GM12878 (cell line): Measurements from ENCODE around the gene ARHGEF37. TPM values are rescaled to one million over a fixed set of nuclear protein-coding genes. Genes with fewer than 3 reads are reported as not detected.
A peak's percentile ranks its signal among the peaks of the same experiment; 100 is the strongest.

Source experiments
- ATAC-seq: fragments of 200-7000 bp; cut with Tn5 transposase; 3 replicates; pipeline ENCODE4 v1.9.1; 2020; ENCODE audit warnings: mild to moderate bottlenecking, moderate library complexity
- BruUV-seq: library from RNA; stranded (reverse); fragments of 400-500 nt; replicated peaks from 2 replicates; lab custom pipeline; 2021; lab: Mats Ljungman, UMichigan
- CTCF ChIA-PET: fragments of 300-600 bp; sonication (Branson Sonifier 250); formaldehyde crosslinking; extraction: SDS; loops from one replicate; lab custom pipeline; 2021; ENCODE audit warnings: inconsistent platforms; lab: Yijun Ruan, JAX
- POLR2A ChIA-PET: fragments of 350-600 bp; formaldehyde crosslinking; extraction: SDS; loops from one replicate; lab custom pipeline; 2021; ENCODE audit warnings: inconsistent platforms; lab: Charles Lee
- RAD21 ChIA-PET: fragments of 300-600 bp; sonication (Branson Sonifier 250); formaldehyde crosslinking; loops from one replicate; lab custom pipeline; 2023; ENCODE audit warnings: antibody characterized with exemption; ENCODE audit not compliant: unreplicated experiment; lab: Charles Lee
- SMC1A ChIA-PET: fragments of 300-600 bp; sonication (Branson Sonifier 250); formaldehyde crosslinking; loops from one replicate; lab custom pipeline; 2023; ENCODE audit not compliant: unreplicated experiment, uncharacterized antibody; lab: Charles Lee
- DNase-seq: peaks from one replicate; pipeline ENCODE4 v3.0.0-alpha.2; 2011; ENCODE audit warnings: low read depth, low spot score
- FAIRE-seq: peaks from 3 replicates; lab custom pipeline; 2011; peaks lifted over from hg19 to GRCh38; lab: Jason Lieb, UNC
- H2AFZ ChIP-seq: 2 replicates; pipeline ENCODE4 v1.6.0; 2011; ENCODE audit warnings: low read depth, low read length, control low read depth; ENCODE audit not compliant: control insufficient read depth
- H3K27ac ChIP-seq: 2 replicates; pipeline ENCODE4 v1.5.1; 2011; ENCODE audit warnings: control low read depth; ENCODE audit not compliant: control insufficient read depth, insufficient read depth
- H3K27me3 ChIP-seq, 2 experiments: replicated peaks in 1 of 2; 2 replicates each; pipeline versions ENCODE4 v1.6.0 to v1.6.1; 2011; ENCODE audit warnings: low read length in 1 of 2; ENCODE audit not compliant: control insufficient read depth in 2 of 2, insufficient read depth in 2 of 2
- H3K36me3 ChIP-seq, 2 experiments: 2 replicates each; pipeline ENCODE4 v1.5.1; 2011; ENCODE audit warnings: low read length in 1 of 2; ENCODE audit not compliant: control insufficient read depth in 2 of 2, insufficient read depth in 2 of 2
- H3K4me1 ChIP-seq: 2 replicates; pipeline ENCODE4 v1.6.1; 2011; ENCODE audit warnings: mild to moderate bottlenecking, low read length, moderate library complexity, mixed read lengths; ENCODE audit not compliant: control insufficient read depth, insufficient read depth
- H3K4me2 ChIP-seq: 2 replicates; pipeline ENCODE4 v1.6.0; 2011; ENCODE audit warnings: control low read depth; ENCODE audit not compliant: control insufficient read depth, insufficient read depth
- H3K4me3 ChIP-seq: fragments of 200-600 bp; sonication (generic); 2 replicates; pipeline ENCODE4 v1.5.1; 2016
- H3K79me2 ChIP-seq: 2 replicates; pipeline ENCODE4 v1.6.0; 2011; ENCODE audit warnings: low read length; ENCODE audit not compliant: control insufficient read depth, insufficient read depth
- H3K9ac ChIP-seq: 2 replicates; pipeline ENCODE4 v1.8.0; 2011; ENCODE audit warnings: low read length, control low read depth, mixed read lengths; ENCODE audit not compliant: control insufficient read depth, insufficient read depth
- H3K9me3 ChIP-seq: replicated peaks from 3 replicates; pipeline ENCODE4 v1.5.1; 2011; ENCODE audit warnings: mild to moderate bottlenecking, low read length; ENCODE audit not compliant: control insufficient read depth, insufficient read depth
- H4K20me1 ChIP-seq: 2 replicates; pipeline ENCODE4 v1.6.0; 2011; ENCODE audit not compliant: control insufficient read depth, insufficient read depth
- BACH1 ChIP-seq: fragments of 450-650 bp; IDR thresholded peaks from 2 replicates; pipeline ENCODE4 v1.6.1; 2017; ENCODE audit warnings: mild to moderate bottlenecking, borderline replicate concordance
- EED ChIP-seq: sonication (generic); IDR thresholded peaks from 2 replicates; pipeline ENCODE4 v1.6.1; 2016; ENCODE audit warnings: antibody characterized with exemption, low read depth
- HDAC6 ChIP-seq: fragments of 200-600 bp; sonication (generic); IDR thresholded peaks from one replicate; pipeline ENCODE4 v1.8.0; 2017; ENCODE audit warnings: antibody characterized with exemption; ENCODE audit not compliant: unreplicated experiment
- IKZF1 ChIP-seq: fragments of 450-650 bp; conservative IDR thresholded peaks from 2 replicates; pipeline ENCODE4 v1.6.1; 2017; ENCODE audit warnings: antibody characterized with exemption, mild to moderate bottlenecking
- KLF5 ChIP-seq: fragments of 450-650 bp; IDR thresholded peaks from 2 replicates; pipeline ENCODE4 v1.6.1; 2014; ENCODE audit warnings: mild to moderate bottlenecking; ENCODE audit not compliant: partially characterized antibody
- NFIC ChIP-seq: IDR thresholded peaks from 2 replicates; pipeline ENCODE4 v1.6.1; 2012; ENCODE audit warnings: low read depth, mild to moderate bottlenecking, inconsistent platforms, low read length, moderate library complexity
- NR2C1 ChIP-seq: fragments of 450-650 bp; IDR thresholded peaks from 2 replicates; pipeline ENCODE4 v1.6.1; 2017; ENCODE audit warnings: antibody characterized with exemption, mild to moderate bottlenecking, moderate library complexity
- NRF1 ChIP-seq: conservative IDR thresholded peaks from 2 replicates; pipeline ENCODE4 v1.6.1; 2011; ENCODE audit warnings: mild to moderate bottlenecking, low read depth, low read length, improper control_type of control experiment
- RAD51 ChIP-seq: fragments of 450-650 bp; IDR thresholded peaks from 2 replicates; pipeline ENCODE4 v1.6.1; 2016; ENCODE audit warnings: moderate library complexity, mild to moderate bottlenecking, inconsistent platforms
- SMAD5 ChIP-seq: IDR thresholded peaks from 2 replicates; pipeline ENCODE4 v1.6.1; 2016; ENCODE audit warnings: antibody characterized with exemption, low read depth
- SREBF1 ChIP-seq: IDR thresholded peaks from 2 replicates; pipeline ENCODE4 v1.6.1; 2012; ENCODE audit warnings: mild to moderate bottlenecking, low read length
- WRNIP1 ChIP-seq: IDR thresholded peaks from 2 replicates; pipeline ENCODE4 v1.6.1; 2011; ENCODE audit warnings: low read depth, low read length, improper control_type of control experiment, borderline replicate concordance
- ZNF274 ChIP-seq: IDR thresholded peaks from one replicate; pipeline ENCODE4 v1.8.0; 2011; ENCODE audit not compliant: insufficient read length, insufficient read depth
- WGBS: methylation state at CpG from one replicate; pipeline ENCODE4 v1.1.6; 2016; ENCODE audit warnings: low lambda C conversion rate; ENCODE audit not compliant: insufficient replicate concordance, insufficient coverage; ENCODE audit errors: missing lambda C conversion rate; 5-methylcytosine and 5-hydroxymethylcytosine counted together
- in situ Hi-C: fragments of 300-500 bp; cut with MboI; formaldehyde crosslinking; loops from 9 replicates; pipeline ENCODE4 v1.14.3; 2018; ENCODE audit warnings: mixed read lengths
- intact Hi-C: fragments of 100-400 bp; cut with micrococcal nuclease; formaldehyde crosslinking; loops from one replicate; pipeline ENCODE4 v1.14.2; 2022; ENCODE audit not compliant: unreplicated experiment
- polyA plus RNA-seq, 11 experiments: library from polyadenylated mRNA; depleted of rRNA in 4 of 11; unstranded in 6 of 11; stranded (reverse) in 5 of 11; fragments of >200 nt; fragmentation: Nextera tagmentation in 4 of 11; fragmentation: Illumina TruSeq in 1 of 11; extraction: Ambion mirVana in 4 of 11; extraction: Trizol in 1 of 11; gene quantifications; 1 replicate in 1 of 11; 2 replicates in 10 of 11; pipeline versions ENCODE4 v1.2.1 to v1.2.3, GENCODE V29; 2011 to 2016; ENCODE audit warnings: inconsistent platforms in 2 of 11, missing spikeins in 2 of 11, low read depth in 1 of 11
- total RNA-seq, 4 experiments: library from RNA; depleted of rRNA in 3 of 4; stranded (reverse); fragments of >200 nt in 3 of 4; fragmentation: Illumina TruSeq in 1 of 4; extraction: Trizol in 1 of 4; gene quantifications; 2 replicates each; pipeline versions ENCODE4 v1.2.1 to v1.2.3, GENCODE V29; 2013 to 2021

The ARHGEF37 gene
- total and polyA plus RNA-seq, 10 of the 15 experiments (the other 5 are each of a cell fraction or from before 2014, with no cell fraction given) = 0.16 to 1.1 (median 0.63) TPM

DNA sequence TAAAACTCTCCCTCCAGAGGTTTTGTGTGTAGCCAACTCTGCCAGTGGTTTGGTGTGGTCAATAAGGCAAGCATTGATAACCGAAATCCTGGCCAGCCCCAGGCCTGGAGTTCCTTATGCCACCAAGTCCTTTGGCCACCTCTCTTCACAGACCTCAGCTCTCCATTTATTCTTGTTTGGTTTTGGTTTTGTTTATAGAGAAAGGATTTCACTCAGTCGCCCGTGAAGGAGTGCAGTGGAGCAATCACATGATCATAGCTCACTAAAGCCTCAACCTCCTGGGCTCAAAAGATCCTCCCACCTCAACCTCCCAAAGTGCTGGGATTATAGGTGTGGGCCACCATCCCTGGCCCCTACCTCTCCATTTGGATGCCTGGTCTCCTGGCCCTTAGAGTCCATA, 93.4 kb downstream of the ARHGEF37 start:
- in situ Hi-C loops (no loop called here), intact Hi-C loops (no loop called here)
- no peaks in the 10 kb centered on the region for H3K36me3 ChIP-seq
- peak overlapping the region; percentile 11; the same call in 1 of the 2 replicates for H3K4me2 ChIP-seq
- FAIRE-seq (no peak), ATAC-seq (peak; percentile 70), DNase-seq (no peak)
- no peaks in the 10 kb centered on the region for H4K20me1 ChIP-seq
- no peaks in the 10 kb centered on the region for H3K27me3 ChIP-seq
- WGBS = 2% methylated on average over 3 of the region's 3 CpGs
- no TSS peak for BruUV-seq
- H3K9ac ChIP-seq = no peak overlapping the region
- TF ChIP-seq NRF1 = no peak
- TF ChIP-seq ZNF274 = no peak
- TF ChIP-seq NFIC = no peak
- no peak for TF ChIP-seq SMAD5
- TF ChIP-seq EED = 0 out of 2 replicates have a peak, but pooled peaks have one; percentile 15
- TF ChIP-seq IKZF1 = 0 out of 2 replicates have a peak, but pooled peaks have one; percentile 18
- TF ChIP-seq KLF5 = no peak
- TF ChIP-seq HDAC6 = no peak
- TF ChIP-seq RAD51 = peak; percentile 40; the same call in 1 of the 2 replicates
- no peak for TF ChIP-seq SREBF1
- TF ChIP-seq WRNIP1 = no peak
- TF ChIP-seq NR2C1 = no peak
- TF ChIP-seq BACH1 = no peak
- peak overlapping the region; percentile 9 for H2AFZ ChIP-seq
- no peaks in the 10 kb centered on the region for H3K79me2 ChIP-seq
- no peaks in the 10 kb centered on the region; the same call in 2 of the 3 replicates for H3K9me3 ChIP-seq
- CTCF ChIA-PET = interaction anchor here (3.2 kb wide), 1 partner anchor 153 kb away, joined by 14 read pairs; no protein-coding TSS in a partner anchor
- RAD21 ChIA-PET = interaction anchor here (1.3 to 2.7 kb wide), 2 partner anchors 55 to 57 kb away, joined by 5 to 7 read pairs; partner anchors contain the start of gene PPARGC1B
- POLR2A ChIA-PET = no interaction called here
- H3K4me3 ChIP-seq = no peak overlapping the region
- no peak overlapping the region for H3K27ac ChIP-seq
- H3K4me1 ChIP-seq = peaks cover 19% of the 10 kb centered on the region
- SMC1A ChIA-PET = interaction anchor here (0.7 to 2.0 kb wide), 3 partner anchors 26 to 157 kb away, joined by 3 to 6 read pairs (median 3); no protein-coding TSS in a partner anchor
